HG02884 (cell line): ENCODE results near the gene LHFPL6.

Source experiments
- ATAC-seq: cut with Tn5 transposase; IDR thresholded peaks from one replicate; pipeline ENCODE4 v1.9.1; 2021; ENCODE audit warnings: mild to moderate bottlenecking, moderate library complexity; ENCODE audit not compliant: unreplicated experiment

The LHFPL6 gene

DNA sequence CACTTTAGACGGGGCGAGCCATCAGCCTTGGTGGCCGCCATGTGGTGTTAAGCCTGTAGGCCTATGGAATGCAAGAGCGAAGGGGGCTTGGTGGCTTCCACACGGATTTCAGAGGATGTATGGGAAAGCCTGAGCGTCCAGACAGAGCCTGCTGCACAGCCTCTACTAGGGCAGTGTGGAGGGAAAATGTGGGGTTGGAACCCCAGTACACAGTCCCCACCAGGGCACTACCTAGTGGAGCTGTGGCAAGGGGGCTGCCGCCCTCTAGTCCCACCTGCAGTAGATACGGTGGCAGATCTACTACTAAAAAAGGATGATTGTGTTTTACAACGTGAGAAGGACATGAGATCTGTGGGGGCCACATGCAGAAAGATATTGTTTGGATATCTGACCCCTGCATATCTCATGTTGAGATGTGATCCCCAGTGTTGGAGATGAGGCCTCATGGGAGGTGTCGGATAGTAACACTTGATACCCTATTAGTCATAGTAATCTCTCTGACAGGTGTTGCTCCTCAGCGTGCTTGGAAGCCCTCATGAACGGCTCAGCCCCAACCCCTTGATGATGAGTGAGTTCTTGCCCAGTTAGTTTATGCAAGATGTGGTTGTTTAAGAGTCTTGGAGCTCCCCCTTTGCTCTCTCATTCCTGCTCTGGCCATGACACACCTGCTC is 45.6 kb downstream of the LHFPL6 start:
- ATAC-seq = no peak

DNA sequence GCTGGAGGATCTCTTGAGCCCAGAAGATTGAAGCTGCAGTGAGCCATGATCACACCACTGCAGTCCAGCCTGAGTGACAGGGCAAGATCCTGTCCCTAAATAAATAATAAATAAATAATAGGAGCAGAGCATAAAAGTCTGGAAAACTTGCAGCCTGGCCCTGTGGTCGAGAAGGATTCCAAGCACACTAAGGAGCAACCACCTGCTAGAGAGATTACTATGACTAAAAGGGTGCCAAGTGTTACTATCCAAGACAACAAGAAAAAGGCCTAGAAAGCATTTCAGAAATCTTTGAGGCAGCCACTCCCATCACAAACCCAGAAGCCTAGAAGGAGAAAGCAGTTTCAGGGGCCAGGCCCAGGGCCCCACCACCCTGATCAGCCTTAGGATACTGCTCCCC is 46.1 kb downstream of the LHFPL6 start:
- no peak for ATAC-seq

DNA sequence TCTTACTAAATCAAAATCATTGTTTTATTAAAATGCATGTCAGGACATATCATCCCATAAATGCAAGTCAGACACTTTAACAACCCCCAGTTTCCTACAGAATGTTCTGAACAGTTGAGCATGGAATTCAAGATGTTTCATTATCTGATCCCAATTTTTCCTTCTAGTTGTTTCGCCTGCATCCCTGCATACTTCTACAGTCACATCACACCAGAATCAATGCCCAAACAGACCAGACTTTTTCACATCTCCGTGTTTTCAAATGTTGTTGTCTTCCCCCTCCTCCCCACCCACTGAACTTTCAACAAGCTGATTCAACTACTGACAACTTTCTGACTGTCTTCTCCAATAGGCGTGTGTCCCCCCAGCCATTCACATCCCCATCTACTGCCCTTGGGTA is 48.6 kb downstream of the LHFPL6 start:
- ATAC-seq = no peak

DNA sequence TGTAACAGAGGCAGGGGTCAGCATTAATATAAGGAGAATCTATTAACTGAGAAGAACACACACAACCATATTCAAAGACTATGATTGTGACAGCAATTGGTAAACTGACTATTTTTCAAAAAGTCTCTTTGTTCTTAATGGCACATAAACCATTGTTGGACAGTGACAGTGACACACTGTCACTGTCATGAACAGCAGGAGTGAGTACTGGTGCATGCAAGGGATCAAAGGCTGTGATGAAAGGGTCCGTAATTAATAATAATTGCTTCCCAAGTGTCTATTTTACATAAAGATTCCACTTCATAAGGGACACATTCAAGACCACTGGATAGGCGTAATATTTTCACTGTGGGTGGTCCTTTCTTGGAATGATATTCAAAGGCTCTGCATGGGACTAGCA is 50.7 kb downstream of the LHFPL6 start:
- ATAC-seq = no peak

DNA sequence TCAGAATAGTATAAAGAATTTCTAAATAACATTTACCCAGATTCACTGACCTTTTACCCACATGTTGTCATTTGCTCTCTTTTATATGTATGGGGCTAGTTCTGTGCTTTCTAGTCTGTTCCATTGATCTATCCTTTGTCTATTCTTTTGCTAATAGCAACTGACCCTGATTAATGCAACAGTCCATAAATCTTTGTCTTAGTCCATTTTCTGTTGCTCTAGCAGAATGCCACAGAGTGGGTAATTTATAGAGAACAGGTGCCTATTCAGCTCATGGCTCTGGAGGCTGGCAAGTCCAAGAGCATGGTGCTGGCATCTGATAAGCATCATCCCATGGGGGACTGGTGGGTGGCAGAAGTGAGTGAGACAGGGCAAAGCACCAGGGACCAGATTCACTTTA is 52.1 kb downstream of the LHFPL6 start:
- ATAC-seq = no peak

DNA sequence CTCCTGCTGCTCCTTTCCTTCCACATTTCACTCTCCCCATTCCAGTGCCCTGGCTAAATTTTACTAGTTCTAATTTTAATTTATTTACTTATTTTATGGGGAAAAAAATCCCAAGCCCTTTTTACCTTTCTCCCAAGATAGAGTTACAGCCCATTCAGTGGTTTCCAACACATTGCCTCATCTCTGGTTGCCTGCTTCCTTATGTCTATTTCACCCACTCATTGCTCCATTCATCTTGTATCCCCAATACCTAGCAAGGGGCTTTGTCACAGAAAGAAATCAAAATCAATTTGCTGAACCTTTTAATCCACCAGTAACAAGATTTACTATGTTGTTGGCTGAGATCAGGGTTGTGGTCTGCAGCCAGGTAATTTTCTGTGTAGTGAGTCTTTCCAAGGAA is 55.9 kb downstream of the LHFPL6 start:
- ATAC-seq = no peak

DNA sequence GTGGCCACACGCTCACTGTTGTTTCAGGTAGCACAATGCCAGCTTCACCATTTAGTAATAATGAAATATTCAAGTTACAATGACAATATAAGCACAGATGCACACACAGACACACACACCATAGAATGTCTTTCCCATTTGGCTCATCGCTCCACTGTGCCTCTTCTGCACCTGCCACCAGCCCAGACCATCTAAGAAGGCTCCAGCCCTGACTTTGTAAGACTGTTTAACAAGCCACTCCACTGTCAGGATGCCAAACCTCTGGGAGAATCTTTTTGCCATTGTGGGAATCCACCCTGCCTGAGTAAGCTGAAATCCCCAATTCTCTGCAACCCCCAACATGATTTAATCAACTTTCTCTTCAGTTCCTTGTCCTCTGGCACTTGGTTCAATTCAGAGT is 60.6 kb downstream of the LHFPL6 start:
- no peak for ATAC-seq

DNA sequence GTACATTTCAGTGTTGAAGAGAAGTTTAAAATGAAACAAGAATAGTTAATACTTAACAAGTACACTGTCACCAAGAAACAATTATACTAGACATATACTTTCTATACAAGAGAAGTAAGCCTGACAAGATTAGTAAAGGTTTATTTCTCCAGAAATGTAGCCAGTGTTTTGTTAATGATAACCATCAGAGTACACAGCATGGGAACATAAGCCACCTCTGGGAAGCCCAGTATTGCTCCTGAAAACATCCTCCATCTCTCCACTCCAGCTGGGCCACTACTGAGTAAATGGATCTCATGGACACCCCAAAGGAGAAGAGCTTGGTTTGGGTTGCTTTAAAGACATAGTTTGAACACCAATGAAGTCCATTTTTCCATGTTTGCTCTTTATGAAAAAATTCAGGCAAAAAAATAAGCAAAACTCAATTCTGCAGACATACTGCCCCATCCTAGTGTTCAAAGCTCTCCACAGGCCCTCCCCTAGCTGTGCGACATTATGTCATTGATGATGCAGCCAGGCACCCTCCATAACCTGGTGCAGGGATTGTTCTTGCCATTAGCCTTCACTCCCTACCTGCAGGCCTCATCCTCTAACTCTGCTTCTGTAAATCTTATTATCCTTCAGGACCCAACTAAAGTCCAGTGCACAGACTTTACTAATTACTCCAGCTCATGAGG is 61.9 kb downstream of the LHFPL6 start:
- no peak for ATAC-seq

DNA sequence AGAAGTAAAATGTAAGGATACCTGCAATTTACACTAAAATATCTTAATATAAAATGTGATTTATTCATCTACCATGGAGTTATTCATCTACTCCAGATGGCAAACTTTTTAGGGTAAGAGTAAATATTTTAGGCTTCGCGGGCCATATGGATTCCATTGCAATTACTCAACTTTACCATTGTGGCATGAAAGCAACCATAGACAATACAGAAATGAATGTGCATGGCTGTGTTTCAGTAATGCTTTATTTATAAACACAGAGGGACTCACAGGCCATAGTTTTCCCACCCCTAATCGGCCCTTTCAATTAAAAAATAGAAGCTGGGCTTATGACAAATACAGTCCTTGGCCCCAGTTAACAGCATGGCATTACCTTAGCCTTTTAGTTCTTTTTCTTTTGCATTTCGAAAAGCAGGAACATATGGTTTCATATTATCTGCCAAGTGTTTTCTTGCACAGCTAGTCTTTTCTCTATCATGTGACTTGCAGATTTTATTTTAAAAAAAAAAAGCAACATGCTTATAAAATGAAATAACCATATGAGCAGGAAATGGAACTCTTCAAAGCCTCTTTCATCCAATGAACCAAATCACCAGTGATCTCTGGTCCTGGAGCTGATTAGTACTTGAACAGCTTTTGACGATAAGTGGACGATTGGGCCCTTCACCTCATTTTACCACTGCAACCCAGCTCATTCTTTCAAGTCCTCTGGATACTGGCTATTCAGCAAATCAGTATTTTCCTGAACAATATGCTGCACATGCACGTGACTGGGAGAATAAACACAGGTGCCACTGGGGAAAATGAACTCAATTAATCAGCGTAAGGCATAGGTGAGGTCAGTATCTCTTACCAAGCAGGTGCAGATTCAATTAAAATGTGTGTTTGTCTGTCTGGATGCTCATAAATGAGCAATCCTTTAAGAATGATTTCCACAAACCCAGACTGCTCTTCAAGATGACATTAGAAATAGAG is 63.9 kb downstream of the LHFPL6 start:
- ATAC-seq = no peak

DNA sequence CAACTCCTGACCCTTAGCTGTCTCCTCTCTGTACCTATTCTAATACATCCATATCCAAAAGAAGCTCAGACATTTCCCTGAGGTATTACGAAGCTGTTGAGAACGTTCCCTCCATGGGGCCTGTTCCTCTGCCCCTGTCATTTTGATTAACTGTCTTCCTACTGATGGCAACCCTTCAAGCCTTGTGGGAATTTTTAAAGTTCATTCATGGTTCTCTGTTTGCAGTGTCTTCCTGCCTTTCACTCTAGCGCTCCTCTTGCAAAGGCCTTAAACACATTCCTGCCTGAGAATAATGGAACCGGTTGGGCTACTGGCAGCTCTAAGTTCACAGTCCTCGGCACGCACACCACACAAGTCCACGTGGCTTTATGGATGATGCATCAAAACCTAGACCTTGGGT is 66.1 kb downstream of the LHFPL6 start:
- no peak for ATAC-seq

DNA sequence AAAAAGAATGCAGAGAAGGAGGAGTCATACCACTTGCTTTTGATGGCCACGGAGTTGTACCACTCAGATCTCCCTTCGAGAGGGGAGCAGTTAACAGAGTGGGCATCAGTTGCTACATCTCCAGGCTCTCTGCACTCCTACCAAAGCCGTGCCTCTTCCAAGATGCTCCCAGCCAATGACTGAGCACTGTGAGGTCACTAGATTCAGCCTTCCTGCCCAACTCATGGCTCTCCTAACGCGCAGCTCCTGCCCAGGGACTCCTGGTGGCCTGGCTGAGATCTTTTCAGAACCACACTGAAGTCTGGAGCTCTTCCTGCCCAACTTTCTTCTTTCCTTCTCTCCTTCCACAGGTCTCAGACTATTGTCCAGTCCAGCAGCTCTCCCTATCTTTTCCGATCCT is 66.7 kb downstream of the LHFPL6 start:
- no peak for ATAC-seq

DNA sequence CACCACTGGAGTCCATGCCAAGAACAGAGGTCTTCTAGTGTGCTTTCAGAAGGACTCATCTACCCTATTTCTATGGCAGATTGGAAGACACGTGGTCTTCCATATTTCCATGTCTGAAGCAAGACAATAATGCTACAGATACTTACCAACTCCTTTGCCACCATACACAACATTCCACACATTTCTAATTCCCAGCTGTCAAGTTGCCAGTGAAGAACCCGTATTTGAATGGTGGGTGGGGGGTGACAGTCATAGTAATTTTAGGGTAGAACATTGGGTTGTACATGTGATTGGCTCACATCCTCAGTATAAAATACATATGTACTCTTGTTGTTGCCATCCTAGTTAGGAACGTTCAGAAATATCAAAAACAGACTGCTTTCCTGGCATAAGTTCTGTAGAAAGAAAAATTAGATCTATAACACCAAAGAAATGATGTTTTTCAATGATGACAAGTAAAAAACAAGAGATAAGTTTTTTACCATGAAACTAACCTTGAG is 69.3 kb downstream of the LHFPL6 start:
- no peak for ATAC-seq

DNA sequence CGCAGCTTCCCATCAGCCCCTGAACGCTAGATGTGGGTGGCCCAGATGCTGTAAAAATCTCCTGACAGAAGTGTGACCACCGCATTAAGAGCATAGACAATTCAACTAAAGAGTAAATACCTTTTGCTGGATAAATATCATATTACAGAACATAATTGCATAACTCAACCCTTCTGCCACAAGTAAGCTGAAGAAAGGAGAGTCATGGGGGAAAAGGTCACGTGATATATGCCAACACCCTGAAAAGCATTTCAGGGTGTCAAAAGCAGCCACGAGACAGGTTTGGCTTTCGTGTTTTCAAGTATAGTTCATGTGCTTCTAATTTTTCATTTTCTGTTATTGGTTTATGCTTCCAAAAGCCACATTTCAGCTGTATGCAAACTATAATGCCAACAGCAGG is 71.3 kb downstream of the LHFPL6 start:
- ATAC-seq = no peak

DNA sequence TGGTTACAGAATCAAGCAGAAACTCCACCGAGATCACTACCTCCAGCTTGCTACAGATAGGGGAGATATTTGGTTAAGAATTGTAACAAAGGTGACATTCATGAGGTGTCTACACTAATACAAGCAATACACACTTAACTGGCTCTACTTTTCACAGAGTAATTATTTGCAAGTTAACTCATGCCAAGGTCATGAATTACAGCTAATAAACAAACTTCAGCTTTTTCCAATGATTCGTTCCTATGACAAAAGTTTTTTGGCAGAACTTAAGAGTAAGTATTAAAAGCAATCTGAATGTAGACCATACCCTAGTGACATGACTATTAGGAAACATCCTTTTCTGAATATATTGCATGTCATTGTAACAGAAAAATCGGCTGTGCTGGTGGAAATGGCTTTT is 72.1 kb downstream of the LHFPL6 start:
- no peak for ATAC-seq

DNA sequence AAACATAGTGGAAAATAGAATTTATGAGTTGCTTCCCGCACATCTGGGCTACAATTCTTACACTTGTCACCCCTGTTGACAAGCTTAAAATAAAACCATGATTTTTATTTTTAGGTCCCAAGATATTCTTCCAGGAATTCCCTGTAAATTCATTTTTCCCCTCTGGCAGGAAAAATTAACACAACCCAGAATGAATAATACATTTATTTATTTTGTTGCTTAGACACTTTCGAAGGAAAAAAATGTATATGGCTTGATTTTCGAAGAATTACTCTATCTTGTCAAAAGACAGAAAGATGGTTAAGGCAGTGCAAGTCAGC is 74.4 kb downstream of the LHFPL6 start:
- ATAC-seq = no peak

DNA sequence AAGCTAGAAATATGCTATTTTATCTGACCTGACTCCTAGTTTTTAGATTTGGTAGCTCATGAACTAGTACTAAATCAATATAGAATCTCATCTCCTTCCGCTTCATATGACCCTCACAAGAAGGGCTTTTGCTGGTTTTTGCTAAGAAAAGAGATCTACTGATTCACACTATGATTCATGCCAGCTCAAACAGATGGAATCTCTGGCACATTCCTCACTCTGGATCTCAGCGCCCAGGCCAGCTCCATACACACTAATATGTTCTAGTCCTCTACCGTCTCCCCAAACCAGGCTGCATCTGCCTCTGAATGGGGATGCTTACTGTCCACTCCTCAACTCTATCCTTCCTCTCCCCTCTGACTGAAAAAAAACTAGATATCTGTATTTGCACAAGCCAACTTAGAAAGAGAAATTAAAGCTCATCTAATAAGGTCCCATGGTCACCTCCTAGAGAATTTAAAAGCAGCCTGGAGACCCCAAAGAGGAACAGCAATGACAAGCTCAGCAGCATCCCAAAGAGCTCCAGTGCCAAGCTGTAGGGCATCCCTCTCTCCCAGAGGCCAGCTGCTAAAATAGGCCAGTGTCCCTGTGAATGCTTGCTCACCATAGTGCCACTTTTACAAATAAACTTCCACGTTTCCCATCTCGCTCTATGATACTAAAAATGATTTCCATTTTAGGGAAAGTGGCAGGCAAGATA is 74.9 kb downstream of the LHFPL6 start:
- no peak for ATAC-seq

DNA sequence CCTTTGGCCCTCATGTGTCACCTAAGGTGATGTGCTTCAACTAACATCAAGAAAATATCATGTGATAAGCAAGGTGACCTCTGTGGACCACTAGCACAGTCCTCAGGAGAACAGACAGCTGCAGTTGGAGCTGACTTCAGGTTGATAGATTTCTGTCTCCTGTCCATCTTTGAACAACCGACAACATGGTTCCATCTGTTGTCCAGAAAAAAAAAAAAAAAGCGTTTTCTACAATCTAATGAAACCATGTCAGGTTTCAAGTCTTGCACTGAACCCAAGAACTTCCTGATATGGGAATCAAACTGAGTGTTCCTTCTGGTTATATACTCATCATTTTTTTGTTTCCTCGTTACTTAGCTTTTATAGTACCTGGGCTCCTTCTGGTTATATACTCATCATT is 75.7 kb downstream of the LHFPL6 start:
- ATAC-seq = no peak

DNA sequence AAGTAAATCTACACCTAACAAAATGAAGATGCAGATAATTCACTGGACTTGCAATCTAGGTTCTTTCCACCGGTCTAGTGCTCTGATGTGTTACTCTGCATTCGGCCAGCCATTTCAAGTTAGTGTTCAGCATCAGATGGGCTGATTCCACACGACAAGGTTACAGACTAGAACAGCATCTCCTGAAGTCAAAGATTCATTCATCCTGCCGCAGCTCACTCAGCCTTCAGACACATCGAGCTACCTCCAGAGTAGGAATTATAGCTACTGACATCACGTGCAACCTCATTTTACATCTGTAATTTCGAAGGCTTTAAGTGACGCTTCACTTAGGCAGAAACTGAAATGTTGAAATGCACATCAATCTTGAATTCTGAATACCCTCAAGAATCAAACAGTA is 76.5 kb downstream of the LHFPL6 start:
- no peak for ATAC-seq

DNA sequence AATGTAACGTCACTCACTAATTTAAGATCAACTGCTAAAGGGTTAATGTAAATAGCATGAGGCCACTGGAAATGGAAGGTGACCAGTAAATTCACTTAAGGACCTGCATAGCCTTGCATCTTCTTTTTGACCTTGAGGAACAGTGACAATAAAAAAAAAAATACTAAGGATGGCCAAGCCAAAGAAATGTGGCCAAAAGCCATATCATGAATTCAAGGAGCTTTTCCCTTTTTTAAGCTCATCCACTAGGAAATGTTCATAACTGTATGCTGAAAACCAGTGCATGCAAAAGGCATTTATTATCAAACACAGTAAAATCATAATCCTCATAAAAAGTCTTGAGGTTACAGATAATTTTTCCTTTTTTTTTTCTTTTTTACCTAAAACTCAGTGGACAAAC is 77.5 kb downstream of the LHFPL6 start:
- ATAC-seq = no peak

DNA sequence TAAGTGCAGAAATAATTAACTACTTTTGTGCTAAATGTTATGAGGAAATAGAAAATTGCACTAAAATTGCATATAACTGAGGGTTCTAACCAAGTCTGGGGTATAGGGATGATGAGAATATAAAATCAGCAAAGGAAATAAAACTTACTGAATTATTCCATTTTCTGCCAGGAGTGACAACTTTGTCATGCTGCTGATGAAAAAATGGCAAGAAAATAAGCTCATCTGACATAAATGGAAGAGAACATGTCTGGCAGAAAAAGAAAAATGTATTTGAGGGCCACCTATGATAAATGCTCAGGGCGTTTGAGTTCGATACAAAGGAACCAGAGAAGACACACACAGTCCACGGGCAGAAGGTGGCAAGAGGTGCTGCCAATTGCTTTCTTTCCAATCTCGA is 78.2 kb downstream of the LHFPL6 start:
- ATAC-seq = no peak

DNA sequence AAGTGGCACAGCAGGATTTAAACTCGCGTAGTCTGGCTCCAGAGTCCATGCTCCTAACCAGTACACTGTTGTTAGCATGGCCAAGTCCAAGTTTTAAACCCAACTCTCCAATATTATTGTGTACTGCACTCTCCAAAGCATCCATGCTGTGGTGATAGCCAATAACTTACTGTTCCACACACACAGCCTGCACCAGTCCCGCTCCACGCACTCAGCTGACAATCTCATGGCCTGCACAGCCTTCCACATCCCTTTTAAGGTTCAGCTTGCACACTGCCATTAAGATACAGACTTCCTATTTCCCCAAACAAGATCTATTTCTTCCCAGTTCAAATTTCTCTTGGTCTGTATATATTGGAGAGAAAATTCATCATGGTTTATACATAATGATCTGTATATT is 80.7 kb downstream of the LHFPL6 start:
- ATAC-seq = no peak
